Lung microvascular endothelial cell (primary cell): ENCODE measurements around the gene TUBAL3. TPM values are rescaled to one million over a fixed set of nuclear protein-coding genes. Genes with fewer than 3 reads are reported as not detected.
"Not testable (repeated sequence)": the region's sequence is repeated elsewhere in the genome, so short reads cannot be mapped to it uniquely, and the experiment has no call there.

ENCODE experiments used
- DNase-seq, 2 donors: peaks; one replicate each; pipeline versions ENCODE4 v3.0.0 to v3.0.0-alpha.2; 2010; ENCODE audit warnings: low read depth in 2 of 2
- total RNA-seq: library from RNA; depleted of rRNA; stranded (reverse); fragments of >200 nt; gene quantifications from 2 replicates; pipeline ENCODE4 v1.2.1, GENCODE V29; 2014

Gene TUBAL3
- total RNA-seq, 1 donor from 2014 or later: not detected

GRCh38 chr10:5424751-5425150 is 20.1 kb upstream of the TUBAL3 start:
- no peak for DNase-seq

DNA sequence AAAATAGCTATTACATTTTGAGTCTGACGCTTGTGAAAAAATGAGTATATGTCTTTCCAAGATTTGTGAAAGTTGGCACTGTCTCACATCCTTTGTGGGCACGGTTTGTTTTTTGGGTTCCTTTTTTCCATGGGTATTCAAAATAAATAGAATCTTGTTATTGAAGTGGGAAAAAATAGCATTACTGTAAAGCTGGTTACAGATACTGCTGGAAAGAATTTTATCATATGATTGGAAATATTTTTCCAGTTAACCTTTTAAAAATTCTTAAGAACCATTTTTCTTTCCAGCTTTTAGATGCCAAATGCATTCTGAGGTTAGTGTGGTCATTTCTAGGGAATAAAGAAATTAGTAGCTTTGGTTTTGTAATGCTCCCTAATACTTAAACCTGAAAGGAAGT is 19.1 kb upstream of the TUBAL3 start:
- DNase-seq: peak in 1 of 2 donors; percentile 58

DNA sequence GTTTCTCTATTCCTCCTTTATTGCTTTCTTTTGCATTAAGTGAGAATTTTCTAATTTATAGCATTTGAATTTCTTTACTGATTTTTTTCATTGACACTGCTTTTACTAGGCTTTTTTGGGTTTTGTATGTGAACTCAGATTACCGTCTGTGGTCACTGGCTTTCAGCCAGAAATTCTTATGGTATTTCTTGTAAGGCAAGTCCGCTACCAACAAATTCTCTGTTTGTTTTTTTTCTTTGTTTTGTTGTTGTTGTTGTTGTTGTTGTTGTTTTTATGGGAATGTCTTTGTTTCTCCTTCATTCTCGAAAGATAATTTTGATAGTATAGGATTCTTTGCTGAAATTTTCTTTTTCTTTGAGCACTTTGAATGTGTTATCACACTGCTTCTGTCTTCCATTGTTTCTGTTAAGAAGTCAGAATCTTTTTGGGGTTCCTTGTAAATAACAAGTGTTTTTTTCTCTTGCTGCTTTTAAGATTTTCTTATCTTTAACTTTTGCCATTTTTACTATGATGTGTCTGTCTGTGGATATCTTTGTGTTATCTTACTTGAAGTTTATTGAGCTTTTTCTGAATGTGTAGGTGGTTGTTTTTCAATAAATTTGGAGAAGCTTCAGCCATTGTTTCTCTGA is 15.0 kb upstream of the TUBAL3 start:
- no peak for DNase-seq

DNA sequence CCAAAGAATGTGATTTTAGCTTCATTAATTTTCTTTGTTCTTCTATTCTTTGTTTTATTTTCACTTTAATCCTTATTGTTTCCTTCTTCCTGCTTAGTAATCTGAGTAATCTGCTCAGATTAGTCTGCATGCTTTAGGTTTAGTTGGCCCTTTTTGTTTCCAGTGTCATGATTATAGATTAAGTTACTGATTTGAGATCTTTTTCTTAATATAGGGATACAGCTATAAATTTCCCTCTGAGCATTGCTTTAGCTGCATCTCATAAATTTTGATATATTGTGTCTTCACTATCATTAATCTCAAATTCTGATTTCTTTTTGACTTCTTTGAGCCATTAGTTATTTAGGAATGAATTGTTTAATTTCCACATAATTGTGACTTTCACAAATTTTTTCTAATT is 14.0 kb upstream of the TUBAL3 start:
- no peak for DNase-seq

DNA sequence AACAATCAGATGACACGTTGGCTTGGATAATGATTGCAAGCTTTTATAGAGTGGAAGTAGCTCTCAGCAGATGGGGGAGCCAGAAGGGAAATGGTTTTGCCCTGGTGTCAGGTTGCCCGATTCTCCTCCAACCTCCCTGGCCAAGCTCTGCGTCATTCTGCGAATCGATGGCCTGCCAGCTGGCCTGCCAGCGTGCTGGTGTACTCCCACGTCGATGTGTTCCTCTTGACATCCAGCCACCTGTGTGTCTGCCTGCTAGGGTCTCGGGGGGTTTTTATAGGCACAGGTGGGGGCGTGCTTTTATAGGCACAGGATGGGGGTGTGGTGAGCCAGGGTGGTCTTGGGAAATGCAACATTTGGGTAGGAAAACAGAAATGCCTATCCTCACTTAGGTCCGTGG is 12.4 kb upstream of the TUBAL3 start:
- peak in 1 of 2 donors; percentile 17 for DNase-seq

DNA sequence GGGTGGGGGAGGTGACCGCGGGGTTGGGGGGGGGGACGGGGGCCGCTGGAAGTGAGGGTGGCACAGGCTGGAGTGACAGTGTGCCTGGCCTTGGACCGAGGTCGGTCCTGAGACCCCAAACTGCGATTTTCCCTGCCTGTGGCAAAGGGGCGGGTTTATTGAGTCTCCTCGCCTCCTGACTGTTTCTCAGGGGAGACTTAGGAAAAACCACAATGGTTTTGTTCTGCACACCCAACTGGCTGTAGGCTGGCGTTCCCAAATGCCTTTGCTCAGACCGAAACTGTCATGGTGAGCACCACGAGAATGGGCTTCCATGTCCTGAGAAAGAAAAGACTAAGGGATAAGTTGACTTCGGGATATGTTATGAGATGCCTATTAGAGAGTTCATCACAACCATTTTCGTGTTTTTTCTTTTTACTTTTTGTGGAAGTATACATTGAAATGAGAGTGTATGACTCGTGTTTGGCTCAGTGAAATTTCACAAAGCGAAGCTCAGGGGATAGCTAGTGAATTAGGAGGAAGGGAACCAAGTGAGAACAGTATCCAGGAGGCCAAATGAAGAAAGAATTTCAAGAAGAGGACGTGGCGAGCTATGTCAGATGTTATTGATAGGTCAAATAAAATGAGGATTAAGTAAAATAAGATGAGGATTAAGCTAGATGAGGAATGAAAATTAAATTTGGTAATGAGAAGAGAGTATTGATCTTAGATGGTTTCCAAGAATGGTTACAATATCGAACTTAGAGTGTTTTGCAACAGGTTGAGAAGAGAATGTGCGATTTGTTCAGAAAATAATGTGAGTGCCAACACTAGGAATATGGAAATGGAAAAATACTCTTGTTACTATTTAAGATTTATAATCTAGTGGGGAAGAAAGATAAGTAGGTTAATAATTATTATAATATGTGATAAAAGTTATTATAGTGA is 8.6 kb upstream of the TUBAL3 start:
- peak; percentile 43 to 49 for DNase-seq

- DNase-seq: peak; percentile 89 to 93
Measured at GRCh38 chr10:5412277-5412941, 7.8 kb upstream of the TUBAL3 start, which contains the start of gene NET1. Gene NET1 (plus strand): TSS chr10:5412557. CDS start chr10:5412693, 136 bp downstream.

GRCh38 chr10:5411941-5412276 is 7.3 kb upstream of the TUBAL3 start:
- no peak for DNase-seq

GRCh38 chr10:5410787-5411186 is 6.2 kb upstream of the TUBAL3 start:
- DNase-seq: not testable (repeated sequence)

- DNase-seq: no peak
Measured at GRCh38 chr10:5406918-5407317, 2.3 kb upstream of the TUBAL3 start.

DNA sequence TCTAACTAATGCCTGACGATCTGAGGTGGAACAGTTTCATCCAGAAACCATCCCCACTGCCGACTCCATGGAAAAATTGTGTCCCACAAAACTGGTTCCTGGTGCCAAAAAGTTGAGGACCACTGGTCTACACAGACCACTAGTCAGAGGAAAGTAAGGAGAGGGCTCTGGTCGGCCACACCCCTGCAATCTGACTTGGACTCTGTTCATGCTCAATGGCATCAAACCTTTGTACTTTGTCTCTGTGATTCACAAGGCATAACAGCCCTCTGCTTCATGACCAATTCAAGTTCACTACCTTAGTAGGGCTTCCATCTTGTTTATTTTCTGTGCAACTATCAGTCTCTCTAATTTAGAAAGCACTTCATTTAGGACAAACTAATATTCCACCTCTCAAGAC is 1.8 kb downstream of the TUBAL3 start:
- DNase-seq: no peak

GRCh38 chr10:5400468-5401240 is 4.0 kb downstream of the TUBAL3 start:
- DNase-seq: no peak

DNA sequence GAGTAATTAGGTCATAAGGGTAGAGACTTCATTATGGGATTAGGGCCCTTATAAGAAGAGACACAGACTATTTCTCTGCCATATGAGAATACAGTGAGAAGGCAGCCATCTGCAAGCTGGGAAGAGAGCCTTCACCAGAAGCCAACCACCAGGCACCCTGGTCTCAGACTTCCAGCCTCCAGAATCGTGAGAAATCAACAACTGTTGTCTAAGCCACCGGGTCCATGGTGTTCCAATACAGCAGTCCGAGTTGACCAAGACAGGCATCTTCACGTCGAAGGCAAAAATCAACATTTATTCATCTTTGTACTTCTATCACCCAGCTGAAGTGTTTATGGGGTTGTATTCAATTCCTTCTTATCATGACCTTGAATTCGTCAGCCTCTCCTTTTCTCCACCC is 5.3 kb downstream of the TUBAL3 start:
- no peak for DNase-seq

- no peak for DNase-seq
Measured at GRCh38 chr10:5396556-5397300, 7.9 kb downstream of the TUBAL3 start.

DNA sequence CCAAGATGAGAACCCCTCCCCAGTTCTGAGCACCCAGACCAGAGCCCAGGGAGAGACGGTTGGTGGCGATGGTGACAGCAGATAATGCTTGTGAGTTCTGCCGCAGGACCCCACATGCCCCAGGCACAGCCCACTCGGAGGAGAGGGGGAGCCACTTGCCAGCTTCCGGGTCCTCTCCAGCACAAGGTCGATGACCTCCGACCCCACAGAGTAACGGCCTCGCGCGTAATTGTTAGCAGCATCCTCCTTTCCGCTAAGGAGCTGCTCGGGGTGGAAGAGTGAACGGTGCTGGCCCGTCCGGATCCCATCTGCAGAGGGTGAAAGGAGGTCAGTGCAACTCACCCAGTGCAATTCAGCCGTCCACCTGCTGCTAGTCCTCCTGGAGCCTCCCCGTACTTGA is 9.5 kb downstream of the TUBAL3 start:
- DNase-seq: no peak

GRCh38 chr10:5393529-5393928 is 11.1 kb downstream of the TUBAL3 start:
- no peak for DNase-seq

DNA sequence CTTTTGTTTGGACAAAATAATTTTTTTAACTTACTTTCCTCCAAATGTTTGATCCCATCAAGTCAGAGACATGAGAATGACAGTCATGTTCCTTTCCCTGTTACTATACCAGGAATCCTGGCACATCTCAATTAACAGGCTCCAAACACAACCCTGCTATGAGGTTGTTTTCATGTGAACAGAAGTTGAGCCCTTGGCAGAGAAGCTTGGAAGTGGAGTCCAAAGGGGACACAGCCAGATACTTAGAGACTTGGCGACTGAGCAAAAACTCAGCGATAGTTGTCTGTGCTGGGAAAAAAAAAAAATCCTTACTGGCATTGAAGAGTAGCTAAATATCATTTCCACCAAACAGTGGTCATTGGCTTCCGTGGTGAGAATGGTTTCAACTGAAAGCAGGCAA is 12.8 kb downstream of the TUBAL3 start:
- DNase-seq: no peak

GRCh38 chr10:5390607-5391205 is 13.9 kb downstream of the TUBAL3 start:
- DNase-seq: no peak

- no peak for DNase-seq
Measured at GRCh38 chr10:5387169-5387568, 17.5 kb downstream of the TUBAL3 start.

- no peak for DNase-seq
Measured at GRCh38 chr10:5385224-5385623, 19.4 kb downstream of the TUBAL3 start.
